ENCODE measurements around the gene CYBC1. TPM values are rescaled to one million over a fixed set of nuclear protein-coding genes. Genes with fewer than 3 reads are reported as not detected.
"Not testable (repeated sequence)": the region's sequence is repeated elsewhere in the genome, so short reads cannot be mapped to it uniquely, and the experiment has no call there.

CYBC1 gene
- total RNA-seq, 1 experiment from 2014 or later = 174 TPM

DNA sequence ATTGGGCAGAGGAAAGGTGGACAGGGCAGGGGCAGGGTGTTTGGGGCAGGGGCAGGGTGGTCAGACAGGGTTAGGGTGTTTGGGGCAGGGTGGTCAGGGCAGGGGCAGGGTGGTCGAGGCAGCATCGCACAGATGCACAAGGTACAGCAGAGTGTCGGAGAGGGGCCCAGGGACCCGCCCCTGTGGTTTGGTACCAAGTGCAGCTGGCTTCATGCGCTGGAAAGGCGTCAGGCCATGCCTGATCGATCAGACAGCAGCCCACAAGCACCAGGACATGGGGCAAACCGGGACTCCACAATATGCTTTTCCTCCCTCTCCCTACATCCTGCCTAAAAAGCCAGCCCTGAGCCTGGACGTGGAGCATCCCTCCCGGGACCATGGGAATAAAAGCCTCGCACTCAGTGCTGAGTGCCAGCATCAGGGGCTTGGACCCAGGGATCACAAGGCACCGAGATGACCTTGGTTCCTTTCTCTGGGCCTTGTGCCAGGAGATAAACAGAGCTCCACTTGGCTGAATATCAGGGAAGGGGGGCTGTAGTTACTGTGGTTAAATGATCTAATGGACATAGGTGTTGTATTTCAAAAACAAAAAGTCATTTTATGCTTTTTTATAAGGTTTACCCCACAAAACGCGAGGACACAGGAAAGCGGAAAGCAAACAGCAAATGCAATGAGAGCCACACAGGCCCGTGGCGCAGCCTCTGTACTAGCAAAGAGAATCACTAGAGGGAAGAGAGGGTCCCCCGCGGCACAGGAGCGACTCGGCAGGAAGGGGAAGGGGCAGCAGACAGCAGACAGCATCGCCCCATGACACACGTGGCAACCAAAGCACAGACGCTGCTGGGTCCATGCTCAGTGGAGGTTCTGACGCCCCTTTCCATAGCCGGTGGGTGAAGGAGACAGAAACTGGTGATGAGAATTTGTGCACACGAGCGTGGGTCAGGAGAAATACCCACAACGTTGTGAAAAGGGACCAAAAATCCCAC, 37.7 kb downstream of the CYBC1 start:
- intact Hi-C loops (cut with micrococcal nuclease; ENCODE audit: unreplicated experiment) = loop anchor here (1.0 kb wide), 1 partner anchor 62 kb away; no protein-coding TSS in a partner anchor
- peak; percentile 3; the same call in 1 of the 2 replicates for ATAC-seq
- Histone ChIP-seq H3K9me3 (ENCODE audit: control insufficient read depth, insufficient read depth, low read depth, low read length) (no peaks in the 10 kb centered on the region), H3K36me3 (ENCODE audit: control insufficient read depth, insufficient read depth, low read length) (no peaks in the 10 kb centered on the region), H3K27ac (ENCODE audit: low read length) (no peak overlapping the region), H3K27me3 (ENCODE audit: control insufficient read depth, insufficient read depth, low read length) (no peaks in the 10 kb centered on the region), H3K4me1 (ENCODE audit: control insufficient read depth, insufficient read depth, low read length) (peaks cover 9% of the 10 kb centered on the region), H3K4me3 (ENCODE audit: low read depth in 2 of 2, low read length in 2 of 2) (no peak overlapping the region)
- no peak for DNase-seq (ENCODE audit: low read depth, low spot score)
- no TSS peak for BruUV-seq (replicated peaks)
- POLR2A ChIA-PET = no interaction called here
- CTCF ChIA-PET = no interaction called here
- TF ChIP-seq TCF7L2 (IDR thresholded peaks at IDR 0.05; ENCODE audit: low read depth, low read length) (no peak), POLR2AphosphoS5 (IDR thresholded peaks at IDR 0.05; ENCODE audit: low read depth, low read length) (no peak), SIN3A (IDR thresholded peaks at IDR 0.05; ENCODE audit: borderline replicate concordance, insufficient read depth, low read depth, low read length) (no peak)
- TF ChIP-seq, protein P1, sequence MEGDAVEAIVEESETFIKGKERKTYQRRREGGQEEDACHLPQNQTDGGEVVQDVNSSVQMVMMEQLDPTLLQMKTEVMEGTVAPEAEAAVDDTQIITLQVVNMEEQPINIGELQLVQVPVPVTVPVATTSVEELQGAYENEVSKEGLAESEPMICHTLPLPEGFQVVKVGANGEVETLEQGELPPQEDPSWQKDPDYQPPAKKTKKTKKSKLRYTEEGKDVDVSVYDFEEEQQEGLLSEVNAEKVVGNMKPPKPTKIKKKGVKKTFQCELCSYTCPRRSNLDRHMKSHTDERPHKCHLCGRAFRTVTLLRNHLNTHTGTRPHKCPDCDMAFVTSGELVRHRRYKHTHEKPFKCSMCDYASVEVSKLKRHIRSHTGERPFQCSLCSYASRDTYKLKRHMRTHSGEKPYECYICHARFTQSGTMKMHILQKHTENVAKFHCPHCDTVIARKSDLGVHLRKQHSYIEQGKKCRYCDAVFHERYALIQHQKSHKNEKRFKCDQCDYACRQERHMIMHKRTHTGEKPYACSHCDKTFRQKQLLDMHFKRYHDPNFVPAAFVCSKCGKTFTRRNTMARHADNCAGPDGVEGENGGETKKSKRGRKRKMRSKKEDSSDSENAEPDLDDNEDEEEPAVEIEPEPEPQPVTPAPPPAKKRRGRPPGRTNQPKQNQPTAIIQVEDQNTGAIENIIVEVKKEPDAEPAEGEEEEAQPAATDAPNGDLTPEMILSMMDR (IDR thresholded peaks at IDR 0.05) = no peak
- TF ChIP-seq, protein P2, sequence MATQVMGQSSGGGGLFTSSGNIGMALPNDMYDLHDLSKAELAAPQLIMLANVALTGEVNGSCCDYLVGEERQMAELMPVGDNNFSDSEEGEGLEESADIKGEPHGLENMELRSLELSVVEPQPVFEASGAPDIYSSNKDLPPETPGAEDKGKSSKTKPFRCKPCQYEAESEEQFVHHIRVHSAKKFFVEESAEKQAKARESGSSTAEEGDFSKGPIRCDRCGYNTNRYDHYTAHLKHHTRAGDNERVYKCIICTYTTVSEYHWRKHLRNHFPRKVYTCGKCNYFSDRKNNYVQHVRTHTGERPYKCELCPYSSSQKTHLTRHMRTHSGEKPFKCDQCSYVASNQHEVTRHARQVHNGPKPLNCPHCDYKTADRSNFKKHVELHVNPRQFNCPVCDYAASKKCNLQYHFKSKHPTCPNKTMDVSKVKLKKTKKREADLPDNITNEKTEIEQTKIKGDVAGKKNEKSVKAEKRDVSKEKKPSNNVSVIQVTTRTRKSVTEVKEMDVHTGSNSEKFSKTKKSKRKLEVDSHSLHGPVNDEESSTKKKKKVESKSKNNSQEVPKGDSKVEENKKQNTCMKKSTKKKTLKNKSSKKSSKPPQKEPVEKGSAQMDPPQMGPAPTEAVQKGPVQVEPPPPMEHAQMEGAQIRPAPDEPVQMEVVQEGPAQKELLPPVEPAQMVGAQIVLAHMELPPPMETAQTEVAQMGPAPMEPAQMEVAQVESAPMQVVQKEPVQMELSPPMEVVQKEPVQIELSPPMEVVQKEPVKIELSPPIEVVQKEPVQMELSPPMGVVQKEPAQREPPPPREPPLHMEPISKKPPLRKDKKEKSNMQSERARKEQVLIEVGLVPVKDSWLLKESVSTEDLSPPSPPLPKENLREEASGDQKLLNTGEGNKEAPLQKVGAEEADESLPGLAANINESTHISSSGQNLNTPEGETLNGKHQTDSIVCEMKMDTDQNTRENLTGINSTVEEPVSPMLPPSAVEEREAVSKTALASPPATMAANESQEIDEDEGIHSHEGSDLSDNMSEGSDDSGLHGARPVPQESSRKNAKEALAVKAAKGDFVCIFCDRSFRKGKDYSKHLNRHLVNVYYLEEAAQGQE (IDR thresholded peaks at IDR 0.05; ENCODE audit: insufficient read depth in 1 of 2, low read depth in 2 of 2, low read length in 1 of 2) = no peak
- in situ Hi-C loops (cut with HindIII; ENCODE audit: low pct_unique_long_range_greater_than_20kb, low sequenced_read_pairs) = no loop called here

DNA sequence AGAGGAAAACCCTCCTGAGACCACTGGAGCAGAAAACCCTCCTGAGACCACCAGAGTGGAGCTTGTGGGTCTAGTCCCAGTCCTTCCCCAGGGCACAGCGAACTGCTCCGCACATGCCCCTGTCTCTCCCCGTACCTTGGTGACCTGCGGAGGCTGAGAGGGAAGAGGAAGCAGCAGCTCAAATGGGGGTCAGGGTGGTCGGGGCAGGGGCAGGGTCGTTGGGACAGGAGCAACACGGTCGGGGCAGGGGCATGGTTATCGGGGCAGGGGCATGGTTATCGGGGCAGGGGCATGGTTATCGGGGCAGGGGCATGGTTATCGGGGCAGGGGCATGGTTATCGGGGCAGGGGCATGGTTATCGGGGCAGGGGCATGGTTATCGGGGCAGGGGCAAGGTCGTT, 38.5 kb downstream of the CYBC1 start:
- POLR2A ChIA-PET = not testable (repeated sequence)

More for the DNA sequence above, 38.5 kb downstream of the CYBC1 start:
- ATAC-seq; H3K4me1 ChIP-seq (ENCODE audit: control insufficient read depth, insufficient read depth, low read length); DNase-seq (ENCODE audit: low read depth, low spot score); H3K27ac ChIP-seq (ENCODE audit: low read length); intact Hi-C loops (cut with micrococcal nuclease; ENCODE audit: unreplicated experiment); CTCF ChIA-PET; H3K9me3 ChIP-seq (ENCODE audit: control insufficient read depth, insufficient read depth, low read depth, low read length); H3K27me3 ChIP-seq (ENCODE audit: control insufficient read depth, insufficient read depth, low read length); H3K36me3 ChIP-seq (ENCODE audit: control insufficient read depth, insufficient read depth, low read length); BruUV-seq (replicated peaks); in situ Hi-C loops (cut with HindIII; ENCODE audit: low pct_unique_long_range_greater_than_20kb, low sequenced_read_pairs); H3K4me3 ChIP-seq (ENCODE audit: low read depth in 2 of 2, low read length in 2 of 2): not testable (repeated sequence)

All from Panc1 (cell line).